IMR-90 (cell line): ENCODE results near the gene MKKS. TPM values are rescaled to one million over a fixed set of nuclear protein-coding genes. Genes with fewer than 3 reads are reported as not detected.

ENCODE experiments used
- ATAC-seq: fragments of 200-7000 bp; cut with Tn5 transposase; 2 replicates; pipeline ENCODE4 v1.9.1; 2020; ENCODE audit warnings: low read depth, mild to moderate bottlenecking, moderate library complexity
- BruUV-seq: library from RNA; stranded (reverse); fragments of 400-500 nt; replicated peaks from 2 replicates; lab custom pipeline; 2021; lab: Mats Ljungman, UMichigan
- CTCF ChIA-PET: fragments of 300-600 bp; formaldehyde crosslinking; extraction: SDS; loops from one replicate; lab custom pipeline; 2021; ENCODE audit warnings: antibody characterized with exemption; lab: Yijun Ruan, JAX
- POLR2A ChIA-PET: fragments of 300-600 bp; sonication (Branson Sonifier 250); formaldehyde crosslinking; loops from one replicate; lab custom pipeline; 2022; ENCODE audit warnings: antibody characterized with exemption; ENCODE audit not compliant: unreplicated experiment; lab: Charles Lee
- DNase-seq: peaks from one replicate; pipeline ENCODE4 v3.0.0; 2013
- H2AFZ ChIP-seq: replicated peaks from 2 replicates; pipeline ENCODE3; 2013; ENCODE audit warnings: low read length, mild to moderate bottlenecking; ENCODE audit not compliant: poor library complexity
- H2AK5ac ChIP-seq: 2 replicates; pipeline ENCODE4 v1.6.1; 2013; ENCODE audit warnings: low read depth, low read length, inconsistent platforms
- H2AK9ac ChIP-seq: replicated peaks from 2 replicates; pipeline ENCODE3; 2013; ENCODE audit warnings: mild to moderate bottlenecking, low read depth, low read length, moderate library complexity; ENCODE audit not compliant: poor library complexity
- H2BK120ac ChIP-seq: 2 replicates; pipeline ENCODE4 v1.6.1; 2013; ENCODE audit warnings: low read depth, low read length, inconsistent platforms
- H2BK15ac ChIP-seq: 3 replicates; pipeline ENCODE4 v1.6.1; 2013; ENCODE audit warnings: low read depth, low read length, inconsistent platforms
- H2BK20ac ChIP-seq: 2 replicates; pipeline ENCODE4 v1.6.1; 2013; ENCODE audit warnings: low read depth, mild to moderate bottlenecking, inconsistent platforms, low read length, moderate library complexity
- H2BK5ac ChIP-seq: 2 replicates; pipeline ENCODE4 v1.6.1; 2013; ENCODE audit warnings: mild to moderate bottlenecking, low read depth, low read length, inconsistent platforms; ENCODE audit not compliant: poor library complexity, severe bottlenecking
- H3K14ac ChIP-seq: replicated peaks from 2 replicates; pipeline ENCODE4 v1.6.1; 2013; ENCODE audit warnings: low read depth, low read length, inconsistent platforms
- H3K18ac ChIP-seq: 2 replicates; pipeline ENCODE4 v1.6.1; 2013; ENCODE audit warnings: low read depth, low read length, control low read depth
- H3K23ac ChIP-seq: 2 replicates; pipeline ENCODE4 v1.6.1; 2013; ENCODE audit warnings: low read depth, low read length, inconsistent platforms
- H3K27ac ChIP-seq: 2 replicates; pipeline ENCODE4 v1.5.1; 2013; ENCODE audit warnings: mild to moderate bottlenecking, control low read depth, low read length; ENCODE audit not compliant: insufficient read depth
- H3K27me3 ChIP-seq: 2 replicates; pipeline ENCODE4 v1.6.1; 2013; ENCODE audit warnings: low read length; ENCODE audit not compliant: control insufficient read depth, insufficient read depth
- H3K36me3 ChIP-seq: 2 replicates; pipeline ENCODE4 v1.6.1; 2013; ENCODE audit warnings: low read length, mixed read lengths; ENCODE audit not compliant: control insufficient read depth, insufficient read depth
- H3K4ac ChIP-seq: 2 replicates; pipeline ENCODE4 v1.6.1; 2013; ENCODE audit warnings: low read depth, low read length, inconsistent platforms
- H3K4me1 ChIP-seq: 2 replicates; pipeline ENCODE4 v1.6.1; 2013; ENCODE audit warnings: low read length, mixed read lengths; ENCODE audit not compliant: control insufficient read depth, insufficient read depth
- H3K4me2 ChIP-seq: 2 replicates; pipeline ENCODE4 v1.6.1; 2013; ENCODE audit warnings: low read depth, mild to moderate bottlenecking, control low read depth, low read length, moderate library complexity
- H3K4me3 ChIP-seq: 2 replicates; pipeline ENCODE4 v1.5.1; 2013; ENCODE audit warnings: low read depth, mild to moderate bottlenecking, control low read depth, low read length, moderate library complexity; ENCODE audit not compliant: insufficient read depth
- H3K56ac ChIP-seq: 2 replicates; pipeline ENCODE4 v1.6.1; 2013; ENCODE audit warnings: low read length, inconsistent platforms; ENCODE audit not compliant: insufficient read depth; ENCODE audit errors: extremely low read depth
- H3K79me1 ChIP-seq, 2 experiments: 2 replicates each; pipeline ENCODE4 v1.6.1; 2013; ENCODE audit warnings: low read length in 2 of 2, inconsistent platforms in 1 of 2, low read depth in 1 of 2
- H3K9ac ChIP-seq: 2 replicates; pipeline ENCODE4 v1.6.1; 2013; ENCODE audit warnings: low read depth, low read length, control low read depth
- H3K9me1 ChIP-seq: 2 replicates; pipeline ENCODE4 v1.6.1; 2013; ENCODE audit warnings: low read length, inconsistent platforms; ENCODE audit not compliant: insufficient read depth
- H3K9me3 ChIP-seq: 2 replicates; pipeline ENCODE4 v1.6.1; 2013; ENCODE audit warnings: low read length; ENCODE audit not compliant: control insufficient read depth, insufficient read depth
- H4K20me1 ChIP-seq: 2 replicates; pipeline ENCODE4 v1.6.1; 2013; ENCODE audit warnings: low read length, inconsistent platforms; ENCODE audit not compliant: insufficient read depth
- H4K5ac ChIP-seq: 2 replicates; pipeline ENCODE4 v1.6.1; 2013; ENCODE audit warnings: mild to moderate bottlenecking, low read depth, low read length, control low read depth
- H4K8ac ChIP-seq, 2 experiments: 2 replicates each; pipeline ENCODE4 v1.6.1; 2013; ENCODE audit warnings: low read depth in 2 of 2, low read length in 2 of 2, control low read depth in 1 of 2, inconsistent platforms in 1 of 2
- H4K91ac ChIP-seq: 2 replicates; pipeline ENCODE4 v1.6.1; 2013; ENCODE audit warnings: low read depth, low read length, inconsistent platforms; ENCODE audit not compliant: insufficient read depth
- BHLHE40 ChIP-seq: fragments of 150-350 bp; IDR thresholded peaks from 2 replicates; pipeline ENCODE4 v1.6.1; 2016; ENCODE audit warnings: mild to moderate bottlenecking, low read depth, low read length
- CEBPB ChIP-seq: IDR thresholded peaks from 2 replicates; pipeline ENCODE4 v1.6.1; 2012; ENCODE audit warnings: low read depth, low read length, improper control_type of control experiment
- CHD1 ChIP-seq: IDR thresholded peaks from 2 replicates; pipeline ENCODE4 v1.6.1; 2012; ENCODE audit warnings: low read depth, low read length, improper control_type of control experiment
- ELK1 ChIP-seq: fragments of 150-350 bp; IDR thresholded peaks from 2 replicates; pipeline ENCODE4 v1.6.1; 2016; ENCODE audit warnings: low read depth, mild to moderate bottlenecking, low read length, moderate library complexity, borderline replicate concordance
- FOS ChIP-seq: fragments of 150-350 bp; IDR thresholded peaks from 2 replicates; pipeline ENCODE4 v1.6.1; 2016; ENCODE audit warnings: low read depth, low read length
- MAFK ChIP-seq: IDR thresholded peaks from 2 replicates; pipeline ENCODE4 v1.6.1; 2012; ENCODE audit warnings: low read depth, low read length, improper control_type of control experiment
- MAZ ChIP-seq: IDR thresholded peaks from 2 replicates; pipeline ENCODE4 v1.6.1; 2012; ENCODE audit warnings: low read depth, mild to moderate bottlenecking, low read length, improper control_type of control experiment, moderate library complexity, borderline replicate concordance
- MXI1 ChIP-seq: IDR thresholded peaks from 2 replicates; pipeline ENCODE4 v1.6.1; 2012; ENCODE audit warnings: low read depth, mild to moderate bottlenecking, low read length, moderate library complexity, borderline replicate concordance
- NFE2L2 ChIP-seq: fragments of 150-350 bp; IDR thresholded peaks from 2 replicates; pipeline ENCODE4 v1.6.1; 2016; ENCODE audit warnings: low read depth, mild to moderate bottlenecking, low read length
- POLR2A ChIP-seq: IDR thresholded peaks from 2 replicates; pipeline ENCODE4 v1.6.1; 2012; ENCODE audit warnings: mild to moderate bottlenecking, low read depth, low read length
- RAD21 ChIP-seq: IDR thresholded peaks from 2 replicates; pipeline ENCODE4 v1.6.1; 2012; ENCODE audit warnings: low read length, improper control_type of control experiment
- RCOR1 ChIP-seq: IDR thresholded peaks from 2 replicates; pipeline ENCODE4 v1.6.1; 2012; ENCODE audit warnings: mild to moderate bottlenecking, low read length, improper control_type of control experiment; ENCODE audit not compliant: insufficient replicate concordance
- RFX5 ChIP-seq: IDR thresholded peaks from 2 replicates; pipeline ENCODE4 v1.8.0; 2012; ENCODE audit warnings: low read depth, mild to moderate bottlenecking, low read length, moderate library complexity
- SMC3 ChIP-seq: fragments of 150-350 bp; IDR thresholded peaks from 2 replicates; pipeline ENCODE4 v1.6.1; 2016; ENCODE audit warnings: low read depth, mild to moderate bottlenecking, antibody characterized with exemption, low read length, moderate library complexity
- dilution Hi-C: fragments of 300-500 bp; cut with HindIII; formaldehyde crosslinking; loops from one replicate; pipeline ENCODE4 v1.14.3; 2018; ENCODE audit warnings: low sequenced_read_pairs; ENCODE audit not compliant: unreplicated experiment
- in situ Hi-C: fragments of 300-500 bp; cut with MboI; formaldehyde crosslinking; loops from 3 replicates; pipeline ENCODE4 v1.14.3; 2019; ENCODE audit warnings: low sequenced_read_pairs, inconsistent platforms, mixed read lengths
- intact Hi-C: fragments of 100-400 bp; cut with micrococcal nuclease; formaldehyde crosslinking; loops from 2 replicates; pipeline ENCODE4 v1.10.0; 2022
- polyA plus RNA-seq, 3 experiments: library from polyadenylated mRNA; depleted of rRNA; stranded (reverse); fragments of >200 nt; gene quantifications; 2 replicates each; pipeline ENCODE4 v1.2.3, GENCODE V29; 2012; ENCODE audit warnings: low replicate concordance in 1 of 3
- total RNA-seq: library from RNA; depleted of rRNA; stranded (reverse); fragments of >200 nt; gene quantifications from 2 replicates; pipeline ENCODE4 v1.2.3, GENCODE V29; 2012
- TF ChIP-seq, protein P1 (sequence below): fragments of 150-350 bp; IDR thresholded peaks from 2 replicates; pipeline ENCODE4 v1.6.1; 2017; ENCODE audit warnings: mild to moderate bottlenecking, antibody characterized with exemption, low read length, low read depth
- TF ChIP-seq, protein P2 (sequence below): conservative IDR thresholded peaks from 2 replicates; pipeline ENCODE4 v1.5.1; 2012; ENCODE audit warnings: mild to moderate bottlenecking, low read depth, low read length, improper control_type of control experiment

Gene MKKS
- total and polyA plus RNA-seq, 2 of the 4 experiments (the other 2 are of a cell fraction), result 6.9 to 7.5 TPM

GRCh38 chr20:10430000-10430466, 4.0 kb downstream of the MKKS start:
- peak; percentile 32 for DNase-seq
- CTCF ChIA-PET, result interaction anchor here (1.7 kb wide), 1 partner anchor 451 kb away, joined by 6 read pairs; no protein-coding TSS in a partner anchor
- H3K18ac ChIP-seq, result no peak overlapping the region

More at GRCh38 chr20:10430000-10430466, 4.0 kb downstream of the MKKS start:
- POLR2A ChIA-PET, result no interaction called here
- no TSS peak for BruUV-seq
- Histone ChIP-seq H3K9me3 (no peaks in the 10 kb centered on the region), H3K56ac (no peak overlapping the region), H3K9me1 (no peaks in the 10 kb centered on the region), H3K14ac (no peak overlapping the region), H3K4ac (no peak overlapping the region), H2AK9ac (no peak overlapping the region), H2BK5ac (no peak overlapping the region), H2BK20ac (no peak overlapping the region), H3K4me2 (no peak overlapping the region), H3K23ac (no peak overlapping the region), H2AFZ (no peak overlapping the region), H4K5ac (no peak overlapping the region), H3K9ac (no peak overlapping the region), H3K27me3 (no peaks in the 10 kb centered on the region), H3K27ac (no peak overlapping the region), H4K8ac (no peak overlapping the region), H3K4me3 (no peak overlapping the region), H2AK5ac (no peak overlapping the region), H2BK15ac (no peak overlapping the region), H4K91ac (no peak overlapping the region), H2BK120ac (no peak overlapping the region), H3K4me1 (peaks cover 2% of the 10 kb centered on the region; the same call in 1 of the 2 replicates), H4K20me1 (peaks cover 8% of the 10 kb centered on the region; the same call in 1 of the 2 replicates), H3K36me3 (no peaks in the 10 kb centered on the region), H3K79me1 (peaks cover 30 to 67% of the 10 kb centered on the region in 2 experiments)
- dilution Hi-C loops, result no loop called here
- no peak for ATAC-seq
- TF ChIP-seq, protein P1, sequence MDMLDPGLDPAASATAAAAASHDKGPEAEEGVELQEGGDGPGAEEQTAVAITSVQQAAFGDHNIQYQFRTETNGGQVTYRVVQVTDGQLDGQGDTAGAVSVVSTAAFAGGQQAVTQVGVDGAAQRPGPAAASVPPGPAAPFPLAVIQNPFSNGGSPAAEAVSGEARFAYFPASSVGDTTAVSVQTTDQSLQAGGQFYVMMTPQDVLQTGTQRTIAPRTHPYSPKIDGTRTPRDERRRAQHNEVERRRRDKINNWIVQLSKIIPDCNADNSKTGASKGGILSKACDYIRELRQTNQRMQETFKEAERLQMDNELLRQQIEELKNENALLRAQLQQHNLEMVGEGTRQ, result no peak
- TF ChIP-seq POLR2A, result no peak
- no peak for TF ChIP-seq RCOR1
- no peak for TF ChIP-seq MAFK
- TF ChIP-seq SMC3, result no peak
- TF ChIP-seq CEBPB, result no peak
- TF ChIP-seq RFX5, result no peak
- no peak for TF ChIP-seq CHD1
- TF ChIP-seq FOS, result no peak
- no peak for TF ChIP-seq ELK1
- TF ChIP-seq BHLHE40, result no peak
- no peak for TF ChIP-seq MAZ
- no peak for TF ChIP-seq RAD21
- TF ChIP-seq, protein P2, sequence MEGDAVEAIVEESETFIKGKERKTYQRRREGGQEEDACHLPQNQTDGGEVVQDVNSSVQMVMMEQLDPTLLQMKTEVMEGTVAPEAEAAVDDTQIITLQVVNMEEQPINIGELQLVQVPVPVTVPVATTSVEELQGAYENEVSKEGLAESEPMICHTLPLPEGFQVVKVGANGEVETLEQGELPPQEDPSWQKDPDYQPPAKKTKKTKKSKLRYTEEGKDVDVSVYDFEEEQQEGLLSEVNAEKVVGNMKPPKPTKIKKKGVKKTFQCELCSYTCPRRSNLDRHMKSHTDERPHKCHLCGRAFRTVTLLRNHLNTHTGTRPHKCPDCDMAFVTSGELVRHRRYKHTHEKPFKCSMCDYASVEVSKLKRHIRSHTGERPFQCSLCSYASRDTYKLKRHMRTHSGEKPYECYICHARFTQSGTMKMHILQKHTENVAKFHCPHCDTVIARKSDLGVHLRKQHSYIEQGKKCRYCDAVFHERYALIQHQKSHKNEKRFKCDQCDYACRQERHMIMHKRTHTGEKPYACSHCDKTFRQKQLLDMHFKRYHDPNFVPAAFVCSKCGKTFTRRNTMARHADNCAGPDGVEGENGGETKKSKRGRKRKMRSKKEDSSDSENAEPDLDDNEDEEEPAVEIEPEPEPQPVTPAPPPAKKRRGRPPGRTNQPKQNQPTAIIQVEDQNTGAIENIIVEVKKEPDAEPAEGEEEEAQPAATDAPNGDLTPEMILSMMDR, result no peak
- TF ChIP-seq NFE2L2, result no peak
- TF ChIP-seq MXI1, result no peak
- intact Hi-C loops, result loop anchor here (10.0 kb wide), 1 partner anchor 1115 kb away; no protein-coding TSS in a partner anchor
- in situ Hi-C loops, result loop anchor here (5.0 kb wide), 1 partner anchor 453 kb away; no protein-coding TSS in a partner anchor
